Right renal cortex interstitium (tissue), 3 donors: ENCODE results near the gene C6orf136. TPM values are rescaled to one million over a fixed set of nuclear protein-coding genes. Genes with fewer than 3 reads are reported as not detected.

Experiments used
- DNase-seq, 3 donors: peaks; one replicate each; pipeline ENCODE4 v3.0.0-alpha.2; 2013; ENCODE audit warnings: low read depth in 3 of 3, low spot score in 2 of 3
- polyA plus RNA-seq, 3 donors: library from polyadenylated mRNA; unstranded; fragments of 120-200 nt; gene quantifications; one replicate each; pipeline ENCODE4 v1.2.1, GENCODE V29; 2013; ENCODE audit not compliant: insufficient read length in 3 of 3

Gene C6orf136, protein sequence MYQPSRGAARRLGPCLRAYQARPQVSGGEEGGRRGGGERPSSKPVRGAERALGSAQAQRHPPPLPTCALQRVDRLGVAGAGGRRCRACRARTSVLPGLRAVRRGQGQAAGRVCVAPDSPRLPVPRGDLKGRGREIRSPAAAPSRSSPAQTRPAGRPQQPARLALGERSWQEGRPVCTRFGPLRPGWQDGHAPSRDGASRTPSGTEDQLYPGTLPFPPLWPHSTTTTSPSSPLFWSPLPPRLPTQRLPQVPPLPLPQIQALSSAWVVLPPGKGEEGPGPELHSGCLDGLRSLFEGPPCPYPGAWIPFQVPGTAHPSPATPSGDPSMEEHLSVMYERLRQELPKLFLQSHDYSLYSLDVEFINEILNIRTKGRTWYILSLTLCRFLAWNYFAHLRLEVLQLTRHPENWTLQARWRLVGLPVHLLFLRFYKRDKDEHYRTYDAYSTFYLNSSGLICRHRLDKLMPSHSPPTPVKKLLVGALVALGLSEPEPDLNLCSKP
- 10 to 100 TPM; 17.3 to 19.6 (median 17.5) TPM for polyA plus RNA-seq

DNA sequence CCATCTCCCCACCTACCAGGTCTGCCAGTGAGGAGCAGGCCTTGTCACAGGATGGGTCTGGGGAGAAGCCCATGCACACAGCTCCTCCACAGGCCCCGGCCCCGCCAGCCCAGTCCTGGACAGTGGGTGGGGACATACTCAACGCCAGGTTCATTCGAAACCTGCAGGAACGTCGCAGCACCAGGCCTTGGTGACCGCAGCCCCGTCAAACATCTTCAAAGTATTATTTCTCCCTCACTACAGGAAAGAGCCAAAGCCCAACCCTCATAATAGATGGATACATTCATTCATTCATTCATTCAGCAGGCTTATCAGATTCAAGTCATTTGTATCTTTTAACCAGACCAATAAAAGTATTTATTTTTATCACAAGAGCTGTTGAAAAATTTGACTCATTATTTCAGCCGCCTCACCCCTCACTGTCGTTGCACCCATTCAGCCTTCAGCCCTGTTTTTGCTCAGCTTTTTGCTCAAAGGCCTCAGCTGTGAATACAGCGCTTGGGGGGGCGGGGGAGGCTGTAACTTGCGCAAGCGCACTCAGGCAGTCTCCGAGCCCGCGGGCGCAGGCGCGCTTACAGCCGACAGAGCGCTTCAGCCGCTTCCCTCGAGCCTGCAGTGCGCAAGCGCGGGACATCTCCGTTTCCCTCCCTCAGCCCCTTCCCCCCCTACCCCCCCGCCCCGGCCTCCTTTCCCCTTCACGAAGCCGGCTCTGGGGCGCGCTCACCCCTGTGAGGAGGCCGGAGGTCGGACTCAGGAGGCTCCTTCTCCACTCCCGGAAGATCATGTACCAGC, at the start of gene C6orf136:
TSS of gene C6orf136 (plus strand) at position 684 of the 792 bp plus-strand sequence. CDS start at position 783, 99 bp downstream.
- DNase-seq, result peak; percentile 65 to 74 (median 73)

DNA sequence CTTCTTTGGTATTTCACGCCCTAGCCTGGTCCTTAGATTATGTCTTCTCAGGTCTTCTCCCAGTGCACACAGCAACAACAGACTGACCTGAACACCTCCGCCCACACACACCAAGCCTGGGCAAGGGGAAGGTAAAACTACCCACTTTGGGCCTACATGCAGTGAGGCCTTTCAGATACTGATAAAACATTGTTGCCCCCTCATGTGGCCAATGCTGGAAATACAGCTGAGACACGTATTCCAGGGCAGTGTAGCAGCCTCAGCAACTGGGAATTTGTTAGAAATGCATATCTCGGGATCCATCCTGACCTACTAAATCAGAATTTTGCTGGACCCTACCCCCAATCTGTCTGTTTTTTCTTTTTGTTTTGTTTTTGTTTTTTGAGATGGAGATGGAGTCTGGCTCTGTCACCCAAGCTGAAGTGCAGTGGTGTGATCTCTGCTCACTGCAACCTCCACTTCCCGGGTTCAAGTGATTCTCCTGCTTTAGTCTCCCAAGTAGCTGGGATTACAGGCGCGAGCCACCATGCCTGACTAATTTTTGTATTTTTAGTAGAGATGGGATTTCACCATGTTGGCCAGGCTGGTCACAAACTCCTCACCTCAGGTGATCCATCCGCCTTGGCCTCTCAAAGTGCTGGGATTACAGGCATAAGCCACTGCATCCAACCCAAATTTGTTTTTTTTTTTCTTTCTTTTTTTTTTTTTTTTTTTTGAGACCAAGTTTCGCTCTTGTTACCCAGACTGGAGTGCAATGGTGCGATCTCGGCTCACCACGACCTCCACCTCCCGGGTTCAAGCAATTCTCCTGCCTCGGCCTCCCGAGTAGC, 49.4 kb upstream of the C6orf136 start:
- peak in 1 of 3 donors; percentile 70 for DNase-seq

DNA sequence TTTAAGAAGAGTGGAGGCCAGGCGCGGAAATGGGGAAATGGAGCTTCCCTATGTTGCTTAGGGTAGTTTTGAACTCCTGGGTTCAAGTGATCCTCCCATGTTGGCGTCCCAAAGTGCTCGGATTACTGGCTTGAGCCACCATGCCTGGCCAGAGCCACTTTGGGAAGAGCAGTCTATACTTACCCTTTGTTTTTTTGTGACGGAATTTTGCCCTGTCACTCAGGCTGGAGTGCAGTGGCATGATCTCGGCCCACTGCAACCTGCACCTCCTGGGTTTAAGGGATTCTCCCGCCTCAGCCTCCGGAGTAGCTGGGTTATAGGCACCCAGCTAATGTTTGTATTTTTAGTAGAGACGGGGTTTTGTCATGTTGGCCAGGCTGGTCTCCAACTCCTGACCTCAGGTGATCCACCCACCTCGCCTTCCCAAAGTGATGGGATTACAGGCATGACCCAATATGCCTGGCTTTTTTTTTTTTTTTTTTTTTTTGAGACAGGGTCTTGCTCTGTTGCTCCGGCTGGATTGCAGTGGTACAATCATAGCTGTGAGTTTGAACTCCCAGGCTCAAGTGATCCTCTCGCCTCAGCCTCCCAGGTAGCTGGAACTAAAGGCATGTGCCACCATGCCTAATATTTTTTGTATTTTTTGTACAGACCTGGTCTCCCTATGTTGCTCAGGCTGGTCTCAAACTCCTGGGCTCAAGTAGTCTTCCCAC, 47.9 kb upstream of the C6orf136 start:
- DNase-seq, result no peak

DNA sequence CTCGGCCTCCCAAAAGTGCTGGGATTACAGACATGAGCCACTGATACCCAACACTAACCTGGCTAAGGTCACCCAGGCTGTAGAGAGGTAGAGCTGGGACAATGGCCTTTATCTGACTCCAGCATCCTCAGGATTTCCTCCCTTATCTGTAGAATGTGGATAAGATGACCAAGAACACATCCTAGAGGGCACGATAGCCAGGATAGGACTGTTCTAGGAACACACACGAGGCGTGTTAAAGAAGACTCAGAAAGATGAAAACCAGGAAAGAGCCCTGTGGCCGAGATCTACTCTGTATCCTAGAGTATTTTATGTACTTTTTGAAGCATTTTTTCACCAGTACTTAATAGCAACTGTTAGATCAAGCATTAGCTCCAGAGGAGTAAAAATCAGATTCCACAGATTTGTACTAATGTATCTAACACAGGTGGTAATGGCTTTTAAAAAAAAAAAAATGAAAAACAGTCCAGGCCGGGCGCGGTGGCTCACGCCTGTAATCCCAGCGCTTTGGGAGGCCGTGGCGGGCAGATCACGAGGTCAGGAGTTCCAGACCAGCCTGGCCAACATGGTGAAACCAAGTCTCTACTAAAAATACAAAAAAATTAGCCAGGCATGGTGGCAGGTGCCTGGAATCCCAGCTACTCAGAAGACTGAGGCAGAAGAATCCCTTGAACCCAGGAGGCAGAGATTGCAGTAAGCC, 47.2 kb upstream of the C6orf136 start:
- DNase-seq, result no peak

DNA sequence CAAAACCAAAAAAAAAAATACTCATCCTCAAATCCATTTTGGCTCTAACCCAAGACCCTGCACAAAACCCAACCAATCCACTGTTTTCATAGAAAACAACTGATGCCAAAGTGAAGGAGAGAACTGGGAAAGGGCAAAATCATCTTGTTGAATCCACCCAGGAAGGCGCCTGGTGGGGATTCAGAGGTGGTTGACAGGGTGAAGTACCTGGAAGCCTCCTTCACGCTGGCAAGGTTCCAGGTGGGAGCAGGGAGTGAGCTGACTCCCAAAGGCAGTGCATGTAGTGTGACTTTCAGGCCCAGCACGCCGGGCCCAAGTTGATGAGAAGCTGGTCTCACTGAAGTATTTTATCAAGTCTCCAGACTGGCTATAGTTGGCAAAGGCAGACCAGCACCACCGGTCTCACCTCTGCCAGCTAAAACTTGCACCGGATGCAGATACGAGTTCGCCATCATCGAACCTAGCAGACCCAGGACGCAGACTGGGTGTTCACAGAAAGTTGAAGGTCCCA, 46.4 kb upstream of the C6orf136 start:
- no peak for DNase-seq

DNA sequence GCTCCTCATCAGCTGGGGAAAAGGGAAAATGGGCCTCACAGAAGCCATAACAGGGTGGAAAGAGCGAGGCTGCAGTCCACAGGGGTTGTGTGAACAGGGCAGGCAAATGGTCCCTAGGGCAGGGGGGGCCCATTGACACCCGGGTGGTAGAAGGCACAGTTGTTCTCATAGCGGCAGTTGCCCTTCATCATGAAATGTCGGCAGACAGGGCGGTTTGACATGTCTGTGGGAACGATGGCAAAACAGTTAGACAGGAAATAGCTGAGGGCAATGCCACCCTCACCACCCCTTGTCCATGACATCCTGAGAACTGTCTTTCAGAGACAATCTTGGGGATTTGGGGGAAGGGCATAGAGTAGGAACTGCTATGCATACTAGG, 45.5 kb upstream of the C6orf136 start:
- DNase-seq, result no peak

DNA sequence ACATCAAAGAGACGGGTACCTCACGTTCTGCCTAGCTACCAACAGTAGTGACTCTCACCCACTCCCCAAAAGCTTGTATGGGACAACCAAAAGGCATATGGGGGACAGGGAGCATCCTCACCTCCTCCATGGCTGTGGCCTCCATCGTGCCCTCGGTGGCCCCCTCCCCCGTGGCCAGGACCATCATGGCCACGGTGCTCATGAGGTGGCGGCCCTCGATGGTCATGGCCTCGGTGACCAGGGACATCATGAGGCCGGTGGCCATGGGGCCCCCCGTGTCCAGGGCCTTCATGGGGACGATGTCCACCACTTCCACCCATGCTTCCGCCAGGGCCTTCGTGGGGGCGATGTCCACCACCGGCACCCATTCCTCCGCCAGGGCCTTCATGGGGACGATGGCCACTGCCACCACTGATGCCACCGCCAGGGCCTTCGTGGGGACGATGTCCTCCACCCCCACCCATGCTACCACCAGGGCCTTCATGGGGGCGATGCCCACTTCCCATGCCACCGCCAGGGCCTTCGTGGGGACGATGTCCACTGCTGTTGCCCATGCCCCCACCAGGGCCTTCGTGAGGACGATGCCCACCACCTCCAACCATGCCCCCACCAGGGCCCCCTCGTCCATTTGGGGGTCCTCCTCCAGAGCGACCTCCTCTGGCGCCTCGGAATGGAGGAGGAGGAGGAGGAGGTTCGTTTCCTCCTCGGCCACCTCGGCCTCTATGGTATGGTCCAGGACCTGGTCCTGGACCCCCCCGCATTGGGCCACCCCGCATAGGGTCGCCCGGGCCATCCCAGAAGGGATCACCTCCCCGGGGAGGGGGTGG, 44.9 kb upstream of the C6orf136 start:
- no peak for DNase-seq

DNA sequence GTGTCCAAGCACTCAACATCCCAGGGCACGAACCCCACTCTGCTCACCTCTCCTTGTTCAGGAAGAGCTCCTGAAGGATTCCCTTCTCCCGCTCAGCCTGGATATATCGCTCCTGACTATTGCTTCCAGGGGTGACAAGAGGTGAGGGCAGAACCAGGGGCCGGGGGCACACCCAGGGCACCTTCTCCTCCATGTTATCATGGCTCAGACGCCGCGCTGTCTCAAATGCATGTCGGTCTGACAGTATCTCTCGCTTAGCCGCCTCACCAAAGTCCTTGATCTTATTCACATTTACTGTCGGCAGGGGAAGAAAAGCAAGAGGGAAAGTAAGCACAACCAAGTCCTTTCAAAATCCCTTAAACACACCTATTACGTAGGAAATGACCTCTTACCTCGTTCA, 43.0 kb upstream of the C6orf136 start:
- no peak for DNase-seq

DNA sequence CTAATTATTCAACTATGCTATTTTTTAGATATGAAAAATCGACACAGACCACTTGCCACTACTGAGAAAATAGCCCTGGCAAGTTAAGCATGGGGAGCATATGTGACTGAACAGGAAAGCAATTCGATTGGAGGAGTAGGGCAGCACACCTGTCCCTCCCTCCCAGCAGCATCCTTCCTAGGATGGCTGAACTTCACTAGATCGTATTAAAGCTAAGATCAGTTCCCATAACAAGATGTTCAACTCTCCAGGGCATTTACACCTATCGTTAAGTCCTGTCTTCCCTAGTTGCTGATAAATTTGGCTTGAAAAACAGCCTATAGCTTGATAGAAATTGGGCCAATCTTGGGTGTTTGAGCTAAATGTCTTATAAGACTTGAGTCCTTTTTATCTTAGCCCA, 36.9 kb upstream of the C6orf136 start:
- DNase-seq, result no peak

DNA sequence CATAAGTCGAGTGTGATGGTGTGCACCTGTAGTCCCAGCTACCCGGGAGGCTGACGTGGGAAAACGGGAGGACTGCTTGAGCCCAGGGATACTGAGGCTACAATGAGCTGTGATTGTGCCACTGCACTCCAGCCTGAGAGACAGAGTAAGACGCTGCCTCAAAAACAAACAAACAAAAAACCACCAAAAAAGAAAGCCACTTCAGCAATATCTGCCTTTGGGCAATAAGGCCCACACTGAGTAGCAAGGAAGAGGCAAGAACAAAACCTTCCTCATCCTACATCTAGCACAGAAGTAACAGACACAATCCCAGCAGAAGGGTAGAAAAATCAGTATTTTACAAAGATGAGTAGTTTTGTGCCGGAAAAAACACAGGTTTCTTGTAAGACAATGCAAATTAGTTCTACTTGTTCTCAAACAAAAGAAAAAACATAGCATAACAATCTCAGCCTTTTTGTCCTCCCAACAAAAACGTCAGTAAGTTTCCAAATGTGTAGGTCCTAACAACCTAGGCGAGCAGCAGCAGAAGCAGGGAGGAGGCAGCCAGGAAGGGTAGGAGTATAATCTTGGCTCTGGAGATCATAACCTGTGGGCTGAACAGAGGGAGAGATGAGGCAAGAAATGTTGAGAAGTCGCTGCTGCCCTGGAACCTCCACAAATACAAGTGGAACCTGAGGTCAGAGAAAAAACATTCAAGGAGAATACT, 35.6 kb upstream of the C6orf136 start:
- DNase-seq, result no peak

DNA sequence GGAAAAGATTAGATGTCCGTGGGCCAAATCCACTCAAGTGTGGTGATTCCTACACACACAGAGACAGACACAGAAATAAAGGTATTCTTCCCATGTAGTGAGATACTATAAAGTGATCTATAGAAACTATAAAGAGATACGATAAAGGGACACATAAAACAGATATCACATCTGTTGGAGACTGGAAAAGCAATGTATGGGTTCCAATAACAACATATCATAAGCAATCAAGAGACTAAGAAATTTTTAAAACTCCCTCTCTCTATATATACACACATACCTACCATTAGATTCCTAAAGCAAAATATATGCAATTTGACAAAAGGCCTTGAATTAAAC, 35.1 kb upstream of the C6orf136 start:
- DNase-seq, result no peak

DNA sequence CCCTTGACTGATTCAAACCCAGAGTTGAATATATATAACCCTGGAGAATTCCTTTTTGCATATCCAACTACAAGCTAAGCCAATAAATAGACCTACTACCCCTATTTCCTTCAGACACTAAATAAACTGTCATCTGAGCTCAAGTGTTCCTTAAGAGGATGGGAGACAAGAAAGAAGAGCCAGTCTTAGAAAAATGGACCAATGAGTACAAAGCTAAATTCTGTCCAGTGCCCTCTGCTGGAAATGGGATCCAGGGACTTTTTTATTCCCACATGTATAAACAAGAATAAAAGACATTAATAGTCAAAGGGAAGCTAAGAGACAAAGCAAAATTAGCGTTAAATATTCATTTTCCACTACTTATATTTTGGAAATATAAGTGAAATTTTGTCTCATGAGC, 34.7 kb upstream of the C6orf136 start:
- DNase-seq, result no peak

DNA sequence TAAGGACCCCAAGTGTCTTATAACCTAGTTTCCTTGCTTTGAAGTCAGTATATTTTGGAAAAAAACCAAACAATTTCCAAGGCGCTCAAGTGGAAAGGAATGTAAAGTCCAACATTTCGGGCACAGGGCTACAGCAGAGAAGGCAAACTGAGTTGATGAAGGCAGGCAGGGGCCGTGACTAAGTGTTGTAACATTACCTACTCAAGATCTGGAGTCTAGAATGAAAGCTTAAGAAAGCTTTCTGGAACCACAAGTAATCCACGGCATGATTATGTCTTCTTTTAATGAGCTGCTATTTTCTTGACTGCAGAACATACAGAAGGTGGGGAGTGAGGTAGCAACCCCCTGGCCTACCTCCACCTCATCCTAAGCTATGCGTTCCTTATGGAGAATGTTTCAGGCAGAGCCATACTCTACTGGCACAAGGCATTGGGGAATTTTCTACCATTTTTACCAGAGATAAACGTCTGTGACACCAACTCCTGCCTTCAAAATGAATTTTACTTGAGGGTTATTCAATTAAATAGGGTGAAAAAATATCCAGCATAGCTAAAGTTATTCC, 34.2 kb upstream of the C6orf136 start:
- DNase-seq, result no peak

DNA sequence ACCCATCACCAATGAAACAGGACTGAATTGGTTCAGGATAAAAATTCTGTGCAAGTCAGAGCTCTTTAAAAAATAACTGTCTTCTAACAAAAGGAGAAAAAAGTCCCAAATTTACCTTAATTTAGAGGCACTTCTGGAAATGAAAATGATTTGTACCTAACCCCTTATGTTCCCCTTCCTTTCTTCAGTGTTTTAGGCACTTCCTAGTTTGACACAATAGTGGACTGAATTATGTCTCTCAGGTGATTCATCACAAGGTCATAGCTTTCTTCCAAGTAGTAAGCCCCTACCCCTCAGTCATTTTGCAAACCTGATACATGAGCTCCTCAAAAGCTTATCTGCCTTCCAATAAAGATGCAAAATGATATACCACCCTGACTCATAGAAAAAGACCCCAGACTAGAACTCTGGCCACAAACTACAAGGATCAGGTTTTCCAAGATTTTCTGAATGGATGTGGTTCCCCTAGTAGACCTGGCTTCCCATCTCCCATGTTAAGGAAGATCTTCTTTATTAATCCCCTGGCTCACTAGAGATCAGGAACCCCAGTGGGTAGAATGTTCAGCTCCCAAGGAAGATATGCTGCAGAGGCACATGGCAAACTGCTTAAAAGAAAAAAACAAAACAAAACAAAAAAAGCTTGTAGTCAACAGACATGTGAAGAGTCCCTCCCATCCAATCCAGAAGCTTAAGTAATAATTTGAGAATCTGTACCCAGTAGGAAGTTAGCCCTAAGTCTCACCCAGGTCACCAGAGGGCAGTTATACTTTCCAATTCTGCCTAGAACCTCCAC, 33.5 kb upstream of the C6orf136 start:
- DNase-seq, result no peak

DNA sequence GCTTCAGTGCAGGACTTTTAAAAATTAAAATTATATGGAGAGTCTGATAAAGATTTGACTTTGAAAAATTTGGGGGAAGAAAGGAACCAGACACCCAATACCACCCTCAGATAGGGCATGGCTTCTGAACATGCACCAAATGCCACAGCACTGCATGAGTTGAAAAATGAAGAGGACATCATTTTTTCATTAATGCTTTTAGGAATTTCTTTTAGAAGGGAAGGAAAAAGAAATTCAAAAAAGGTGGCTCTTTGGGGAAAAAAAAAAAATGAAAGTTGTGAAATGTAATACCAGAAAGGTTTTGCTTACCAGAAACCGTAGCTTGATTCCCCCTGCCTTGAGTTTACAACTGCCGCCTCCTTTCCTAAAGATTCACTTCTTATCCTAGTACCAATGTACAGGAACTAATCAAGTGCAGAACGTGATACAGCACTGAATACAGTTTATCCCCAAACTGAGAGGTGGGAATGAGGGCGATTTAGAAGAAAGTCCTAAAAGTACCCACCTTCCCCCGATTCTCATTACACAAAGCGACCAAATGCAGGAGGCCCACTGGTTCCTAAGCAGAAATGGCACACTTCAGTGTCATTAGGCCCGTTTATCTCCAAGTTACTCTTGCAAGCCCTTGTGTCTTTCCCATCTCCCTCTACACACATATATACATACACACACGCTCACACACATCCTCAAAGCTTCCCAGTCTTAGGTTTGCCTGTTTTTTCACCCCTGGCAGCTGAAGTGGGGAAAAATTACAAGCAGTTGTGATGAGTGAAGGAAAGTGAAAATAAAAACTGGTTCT, 32.7 kb upstream of the C6orf136 start:
- DNase-seq, result no peak

DNA sequence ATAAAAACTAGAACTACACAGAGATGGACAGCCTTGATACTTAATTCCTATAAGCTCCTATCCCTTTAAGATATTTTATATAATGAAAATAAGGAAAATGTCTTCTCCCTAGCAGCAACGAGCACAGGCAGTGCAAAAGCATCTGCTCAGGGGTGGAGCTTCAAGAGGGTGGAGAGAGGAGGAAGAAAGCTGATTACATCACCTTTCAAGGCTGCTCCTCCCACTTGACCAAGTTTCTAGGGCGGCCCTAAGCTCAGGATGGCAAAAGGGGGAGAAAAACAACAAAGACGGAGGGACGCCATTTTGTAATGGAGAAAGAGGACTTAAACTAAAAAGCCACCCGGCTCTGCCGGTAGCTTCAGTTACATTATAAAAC, 32.1 kb upstream of the C6orf136 start:
- DNase-seq, result peak; percentile 93 to 97 (median 97)
